GM12878 (cell line): ENCODE measurements around the gene UGT1A7. TPM values are rescaled to one million over a fixed set of nuclear protein-coding genes. Genes with fewer than 3 reads are reported as not detected.

Experiments
- ATAC-seq: fragments of 200-7000 bp; cut with Tn5 transposase; 3 replicates; pipeline ENCODE4 v1.9.1; 2020; ENCODE audit warnings: mild to moderate bottlenecking, moderate library complexity
- BruUV-seq: library from RNA; stranded (reverse); fragments of 400-500 nt; replicated peaks from 2 replicates; lab custom pipeline; 2021; lab: Mats Ljungman, UMichigan
- CTCF ChIA-PET: fragments of 300-600 bp; sonication (Branson Sonifier 250); formaldehyde crosslinking; extraction: SDS; loops from one replicate; lab custom pipeline; 2021; ENCODE audit warnings: inconsistent platforms; lab: Yijun Ruan, JAX
- POLR2A ChIA-PET: fragments of 350-600 bp; formaldehyde crosslinking; extraction: SDS; loops from one replicate; lab custom pipeline; 2021; ENCODE audit warnings: inconsistent platforms; lab: Charles Lee
- RAD21 ChIA-PET: fragments of 300-600 bp; sonication (Branson Sonifier 250); formaldehyde crosslinking; loops from one replicate; lab custom pipeline; 2023; ENCODE audit warnings: antibody characterized with exemption; ENCODE audit not compliant: unreplicated experiment; lab: Charles Lee
- SMC1A ChIA-PET: fragments of 300-600 bp; sonication (Branson Sonifier 250); formaldehyde crosslinking; loops from one replicate; lab custom pipeline; 2023; ENCODE audit not compliant: unreplicated experiment, uncharacterized antibody; lab: Charles Lee
- DNase-seq: peaks from one replicate; pipeline ENCODE4 v3.0.0-alpha.2; 2011; ENCODE audit warnings: low read depth, low spot score
- FAIRE-seq: peaks from 3 replicates; lab custom pipeline; 2011; peaks lifted over from hg19 to GRCh38; lab: Jason Lieb, UNC
- H2AFZ ChIP-seq: 2 replicates; pipeline ENCODE4 v1.6.0; 2011; ENCODE audit warnings: low read depth, low read length, control low read depth; ENCODE audit not compliant: control insufficient read depth
- H3K27ac ChIP-seq: 2 replicates; pipeline ENCODE4 v1.5.1; 2011; ENCODE audit warnings: control low read depth; ENCODE audit not compliant: control insufficient read depth, insufficient read depth
- H3K27me3 ChIP-seq, 2 experiments: replicated peaks in 1 of 2; 2 replicates each; pipeline versions ENCODE4 v1.6.0 to v1.6.1; 2011; ENCODE audit warnings: low read length in 1 of 2; ENCODE audit not compliant: control insufficient read depth in 2 of 2, insufficient read depth in 2 of 2
- H3K36me3 ChIP-seq, 2 experiments: 2 replicates each; pipeline ENCODE4 v1.5.1; 2011; ENCODE audit warnings: low read length in 1 of 2; ENCODE audit not compliant: control insufficient read depth in 2 of 2, insufficient read depth in 2 of 2
- H3K4me1 ChIP-seq: 2 replicates; pipeline ENCODE4 v1.6.1; 2011; ENCODE audit warnings: mild to moderate bottlenecking, low read length, moderate library complexity, mixed read lengths; ENCODE audit not compliant: control insufficient read depth, insufficient read depth
- H3K4me2 ChIP-seq: 2 replicates; pipeline ENCODE4 v1.6.0; 2011; ENCODE audit warnings: control low read depth; ENCODE audit not compliant: control insufficient read depth, insufficient read depth
- H3K4me3 ChIP-seq: fragments of 200-600 bp; sonication (generic); 2 replicates; pipeline ENCODE4 v1.5.1; 2016
- H3K79me2 ChIP-seq: 2 replicates; pipeline ENCODE4 v1.6.0; 2011; ENCODE audit warnings: low read length; ENCODE audit not compliant: control insufficient read depth, insufficient read depth
- H3K9ac ChIP-seq: 2 replicates; pipeline ENCODE4 v1.8.0; 2011; ENCODE audit warnings: low read length, control low read depth, mixed read lengths; ENCODE audit not compliant: control insufficient read depth, insufficient read depth
- H3K9me3 ChIP-seq: replicated peaks from 3 replicates; pipeline ENCODE4 v1.5.1; 2011; ENCODE audit warnings: mild to moderate bottlenecking, low read length; ENCODE audit not compliant: control insufficient read depth, insufficient read depth
- H4K20me1 ChIP-seq: 2 replicates; pipeline ENCODE4 v1.6.0; 2011; ENCODE audit not compliant: control insufficient read depth, insufficient read depth
- CHD4 ChIP-seq: fragments of 200-600 bp; sonication (generic); IDR thresholded peaks from 2 replicates; pipeline ENCODE4 v1.6.1; 2016; ENCODE audit warnings: mild to moderate bottlenecking
- ESRRA ChIP-seq: IDR thresholded peaks from 2 replicates; pipeline ENCODE4 v1.6.1; 2012; ENCODE audit warnings: mild to moderate bottlenecking, low read length, improper control_type of control experiment
- SREBF2 ChIP-seq: IDR thresholded peaks from 2 replicates; pipeline ENCODE4 v1.6.1; 2012; ENCODE audit warnings: mild to moderate bottlenecking, low read length
- WGBS: methylation state at CpG from one replicate; pipeline ENCODE4 v1.1.6; 2016; ENCODE audit warnings: low lambda C conversion rate; ENCODE audit not compliant: insufficient replicate concordance, insufficient coverage; ENCODE audit errors: missing lambda C conversion rate; 5-methylcytosine and 5-hydroxymethylcytosine counted together
- in situ Hi-C: fragments of 300-500 bp; cut with MboI; formaldehyde crosslinking; loops from 9 replicates; pipeline ENCODE4 v1.14.3; 2018; ENCODE audit warnings: mixed read lengths
- intact Hi-C: fragments of 100-400 bp; cut with micrococcal nuclease; formaldehyde crosslinking; loops from one replicate; pipeline ENCODE4 v1.14.2; 2022; ENCODE audit not compliant: unreplicated experiment
- polyA plus RNA-seq, 11 experiments: library from polyadenylated mRNA; depleted of rRNA in 4 of 11; unstranded in 6 of 11; stranded (reverse) in 5 of 11; fragments of >200 nt; fragmentation: Nextera tagmentation in 4 of 11; fragmentation: Illumina TruSeq in 1 of 11; extraction: Ambion mirVana in 4 of 11; extraction: Trizol in 1 of 11; gene quantifications; 1 replicate in 1 of 11; 2 replicates in 10 of 11; pipeline versions ENCODE4 v1.2.1 to v1.2.3, GENCODE V29; 2011 to 2016; ENCODE audit warnings: inconsistent platforms in 2 of 11, missing spikeins in 2 of 11, low read depth in 1 of 11
- total RNA-seq, 4 experiments: library from RNA; depleted of rRNA in 3 of 4; stranded (reverse); fragments of >200 nt in 3 of 4; fragmentation: Illumina TruSeq in 1 of 4; extraction: Trizol in 1 of 4; gene quantifications; 2 replicates each; pipeline versions ENCODE4 v1.2.1 to v1.2.3, GENCODE V29; 2013 to 2021
- TF ChIP-seq, protein P1 (sequence below), 3 experiments: IDR thresholded peaks in 2 of 3; conservative IDR thresholded peaks in 1 of 3; 2 replicates each; pipeline ENCODE4 v1.5.1; 2011; ENCODE audit warnings: low read depth in 3 of 3, low read length in 3 of 3, mild to moderate bottlenecking in 3 of 3, control low read depth in 2 of 3, moderate library complexity in 2 of 3, inconsistent platforms in 1 of 3, mixed read lengths in 1 of 3; ENCODE audit not compliant: control insufficient read depth in 2 of 3, insufficient read depth in 1 of 3; ENCODE audit errors: extremely low read depth in 1 of 3
- TF ChIP-seq, protein P2 (sequence below): IDR thresholded peaks from 2 replicates; pipeline ENCODE4 v1.6.1; 2012; ENCODE audit warnings: mild to moderate bottlenecking, low read depth, low read length

Gene UGT1A7
- total and polyA plus RNA-seq, 10 of the 15 experiments (the other 5 are each of a cell fraction or from before 2014, with no cell fraction given) = not detected

DNA sequence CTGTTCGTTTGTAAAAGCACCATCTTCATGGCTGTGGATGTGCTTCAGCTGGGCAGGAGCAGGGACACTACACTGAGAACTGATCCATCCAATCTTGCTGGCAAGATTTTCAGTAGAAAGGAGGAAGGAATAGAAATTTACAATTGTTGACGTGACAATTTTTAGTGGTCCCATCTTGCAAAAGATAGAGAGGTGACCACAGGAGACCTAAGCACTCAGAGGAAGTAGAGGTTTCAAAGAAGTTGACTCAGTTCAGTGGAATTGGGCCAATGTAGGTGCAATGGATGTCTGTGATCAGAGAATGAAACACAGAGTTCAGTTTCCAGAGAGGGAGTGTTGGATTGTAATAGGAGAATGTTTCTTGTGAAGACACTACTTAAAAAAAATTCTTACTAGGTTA, 32.4 kb downstream of the UGT1A7 start (continued):
- no peak for TF ChIP-seq ESRRA

DNA sequence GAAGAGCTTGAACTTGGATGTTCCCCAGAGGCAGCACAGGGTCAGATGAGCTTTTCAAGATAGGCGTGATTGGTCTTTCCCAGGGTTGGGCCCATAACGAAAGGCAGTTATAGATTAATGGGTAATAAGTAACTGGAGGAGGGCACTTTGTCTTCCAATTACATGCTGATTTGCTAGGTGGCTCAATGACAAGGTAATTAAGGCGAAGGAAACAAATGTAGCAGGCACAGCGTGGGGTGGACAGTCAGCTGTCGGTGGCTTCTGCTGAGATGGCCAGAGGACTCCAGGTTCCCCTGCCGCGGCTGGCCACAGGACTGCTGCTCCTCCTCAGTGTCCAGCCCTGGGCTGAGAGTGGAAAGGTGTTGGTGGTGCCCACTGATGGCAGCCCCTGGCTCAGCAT, 36.9 kb downstream of the UGT1A7 start, which contains the start of gene UGT1A4:
Gene UGT1A4 (plus strand): TSS at position 185 of the 400 bp plus-strand sequence. CDS start 85 bp downstream, at position 270.
- no peak within 1 kb of the TSS for H2AFZ ChIP-seq
- TF ChIP-seq CHD4 = no peak
- TF ChIP-seq, protein P1, sequence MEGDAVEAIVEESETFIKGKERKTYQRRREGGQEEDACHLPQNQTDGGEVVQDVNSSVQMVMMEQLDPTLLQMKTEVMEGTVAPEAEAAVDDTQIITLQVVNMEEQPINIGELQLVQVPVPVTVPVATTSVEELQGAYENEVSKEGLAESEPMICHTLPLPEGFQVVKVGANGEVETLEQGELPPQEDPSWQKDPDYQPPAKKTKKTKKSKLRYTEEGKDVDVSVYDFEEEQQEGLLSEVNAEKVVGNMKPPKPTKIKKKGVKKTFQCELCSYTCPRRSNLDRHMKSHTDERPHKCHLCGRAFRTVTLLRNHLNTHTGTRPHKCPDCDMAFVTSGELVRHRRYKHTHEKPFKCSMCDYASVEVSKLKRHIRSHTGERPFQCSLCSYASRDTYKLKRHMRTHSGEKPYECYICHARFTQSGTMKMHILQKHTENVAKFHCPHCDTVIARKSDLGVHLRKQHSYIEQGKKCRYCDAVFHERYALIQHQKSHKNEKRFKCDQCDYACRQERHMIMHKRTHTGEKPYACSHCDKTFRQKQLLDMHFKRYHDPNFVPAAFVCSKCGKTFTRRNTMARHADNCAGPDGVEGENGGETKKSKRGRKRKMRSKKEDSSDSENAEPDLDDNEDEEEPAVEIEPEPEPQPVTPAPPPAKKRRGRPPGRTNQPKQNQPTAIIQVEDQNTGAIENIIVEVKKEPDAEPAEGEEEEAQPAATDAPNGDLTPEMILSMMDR (IDR thresholded peaks at IDR 0.05 in 2 of 3, conservative IDR thresholded peaks at IDR 0.05 in 1 of 3; ENCODE audit: control insufficient read depth in 2 of 3, extremely low read depth in 1 of 3, insufficient read depth in 1 of 3, low read depth in 3 of 3, low read length in 3 of 3) = no peak
- TF ChIP-seq SREBF2 = no peak
- TF ChIP-seq, protein P2, sequence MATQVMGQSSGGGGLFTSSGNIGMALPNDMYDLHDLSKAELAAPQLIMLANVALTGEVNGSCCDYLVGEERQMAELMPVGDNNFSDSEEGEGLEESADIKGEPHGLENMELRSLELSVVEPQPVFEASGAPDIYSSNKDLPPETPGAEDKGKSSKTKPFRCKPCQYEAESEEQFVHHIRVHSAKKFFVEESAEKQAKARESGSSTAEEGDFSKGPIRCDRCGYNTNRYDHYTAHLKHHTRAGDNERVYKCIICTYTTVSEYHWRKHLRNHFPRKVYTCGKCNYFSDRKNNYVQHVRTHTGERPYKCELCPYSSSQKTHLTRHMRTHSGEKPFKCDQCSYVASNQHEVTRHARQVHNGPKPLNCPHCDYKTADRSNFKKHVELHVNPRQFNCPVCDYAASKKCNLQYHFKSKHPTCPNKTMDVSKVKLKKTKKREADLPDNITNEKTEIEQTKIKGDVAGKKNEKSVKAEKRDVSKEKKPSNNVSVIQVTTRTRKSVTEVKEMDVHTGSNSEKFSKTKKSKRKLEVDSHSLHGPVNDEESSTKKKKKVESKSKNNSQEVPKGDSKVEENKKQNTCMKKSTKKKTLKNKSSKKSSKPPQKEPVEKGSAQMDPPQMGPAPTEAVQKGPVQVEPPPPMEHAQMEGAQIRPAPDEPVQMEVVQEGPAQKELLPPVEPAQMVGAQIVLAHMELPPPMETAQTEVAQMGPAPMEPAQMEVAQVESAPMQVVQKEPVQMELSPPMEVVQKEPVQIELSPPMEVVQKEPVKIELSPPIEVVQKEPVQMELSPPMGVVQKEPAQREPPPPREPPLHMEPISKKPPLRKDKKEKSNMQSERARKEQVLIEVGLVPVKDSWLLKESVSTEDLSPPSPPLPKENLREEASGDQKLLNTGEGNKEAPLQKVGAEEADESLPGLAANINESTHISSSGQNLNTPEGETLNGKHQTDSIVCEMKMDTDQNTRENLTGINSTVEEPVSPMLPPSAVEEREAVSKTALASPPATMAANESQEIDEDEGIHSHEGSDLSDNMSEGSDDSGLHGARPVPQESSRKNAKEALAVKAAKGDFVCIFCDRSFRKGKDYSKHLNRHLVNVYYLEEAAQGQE = no peak
- H3K4me1 ChIP-seq = no peaks in the 10 kb centered on the region
- BruUV-seq = no TSS peak
- no peak for ATAC-seq
- no peak for FAIRE-seq
- RAD21 ChIA-PET = no interaction called here
- no peak within 1 kb of the TSS for H3K4me2 ChIP-seq
- POLR2A ChIA-PET = no interaction called here
- H3K4me3 ChIP-seq = no peak within 1 kb of the TSS
- H3K9me3 ChIP-seq = no peaks in the 10 kb centered on the region
- WGBS = 84% methylated on average over 7 of the region's 7 CpGs
- H3K36me3 ChIP-seq = no peaks in the 10 kb centered on the region
- H3K79me2 ChIP-seq = no peaks in the 10 kb centered on the region
- SMC1A ChIA-PET = no interaction called here
- DNase-seq = no peak
- CTCF ChIA-PET = no interaction called here
- H3K27ac ChIP-seq = no peak within 1 kb of the TSS
- H3K27me3 ChIP-seq = no peaks in the 10 kb centered on the region; a peak in 1 of 4 replicates
- intact Hi-C loops = loop anchor here (10.0 kb wide), 1 partner anchor 234 kb away; no protein-coding TSS in a partner anchor
- no peak within 1 kb of the TSS for H3K9ac ChIP-seq
- in situ Hi-C loops = no loop called here
- no peaks in the 10 kb centered on the region for H4K20me1 ChIP-seq
